OCI-M2 (cell line): ENCODE measurements around the gene TBC1D21.

ENCODE experiments used
- DNase-seq: peaks from one replicate; lab custom pipeline; 2025; ENCODE audit not compliant: unreplicated experiment; lab: John Stamatoyannopoulos, UW

TBC1D21 gene

GRCh38 chr15:73908030-73908821, 34.9 kb downstream of the TBC1D21 start:
- peak; percentile 2 for DNase-seq

DNA sequence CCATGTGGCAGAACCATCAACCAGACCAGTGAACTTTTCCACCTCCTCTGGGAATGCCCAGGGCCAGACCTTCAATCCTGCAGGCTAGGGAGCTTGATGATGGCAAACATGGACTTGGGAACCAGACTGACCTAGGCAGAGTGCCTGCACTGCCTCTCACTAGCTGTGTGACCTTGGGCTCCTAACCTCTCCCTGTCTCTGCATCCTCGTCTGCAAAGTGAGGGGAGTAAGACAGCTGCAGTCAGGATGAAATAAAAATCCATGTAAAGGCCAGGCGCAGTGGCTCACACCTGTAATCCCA, 35.4 kb downstream of the TBC1D21 start:
- DNase-seq, result no peak

- DNase-seq, result no peak
These were observed 36.3 kb downstream of the TBC1D21 start for GRCh38 chr15:73909651-73910050.

DNA sequence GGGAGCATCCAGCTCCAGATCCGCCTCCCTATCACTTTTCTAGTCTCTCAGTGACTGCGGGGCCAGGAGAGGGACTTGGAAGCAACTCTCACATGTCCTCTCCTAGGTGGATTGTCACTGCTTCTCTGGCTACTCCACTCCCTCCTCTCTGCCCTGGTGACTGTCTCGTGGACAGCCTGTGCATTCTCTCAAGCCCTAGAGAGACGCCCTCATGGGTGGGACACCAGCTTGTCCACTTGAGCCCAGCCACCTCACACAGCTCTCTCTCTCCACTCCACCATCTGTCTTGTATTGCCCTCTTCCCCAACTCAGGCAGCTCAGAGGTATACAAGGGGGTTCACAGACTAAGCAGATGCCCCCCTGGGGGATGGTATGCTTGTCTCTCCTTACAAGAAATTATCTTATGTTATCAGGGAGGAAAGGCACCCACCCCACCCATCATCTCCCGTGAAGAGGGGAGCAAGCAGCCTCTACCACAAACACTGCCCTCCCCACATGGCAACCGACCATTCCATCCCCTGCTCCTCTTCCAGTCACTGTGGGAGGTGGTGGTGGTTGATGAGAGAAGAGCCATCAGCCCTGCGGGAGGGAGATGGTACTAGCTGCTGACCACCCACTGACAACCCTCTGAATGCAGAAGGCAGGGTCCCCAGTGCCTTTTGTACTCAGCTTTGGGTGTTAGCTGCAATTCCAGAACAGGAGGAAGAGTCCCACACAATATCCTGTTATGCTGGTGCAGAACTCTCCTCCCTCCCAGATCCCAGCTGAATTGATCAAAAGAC, 37.3 kb downstream of the TBC1D21 start:
- no peak for DNase-seq

GRCh38 chr15:73912030-73912596, 38.7 kb downstream of the TBC1D21 start:
- no peak for DNase-seq

- no peak for DNase-seq
These were observed 40.8 kb downstream of the TBC1D21 start for GRCh38 chr15:73914145-73914544.

GRCh38 chr15:73915082-73915481, 41.7 kb downstream of the TBC1D21 start:
- DNase-seq, result no peak

- no peak for DNase-seq
These were observed 45.4 kb downstream of the TBC1D21 start for GRCh38 chr15:73918784-73919183.

DNA sequence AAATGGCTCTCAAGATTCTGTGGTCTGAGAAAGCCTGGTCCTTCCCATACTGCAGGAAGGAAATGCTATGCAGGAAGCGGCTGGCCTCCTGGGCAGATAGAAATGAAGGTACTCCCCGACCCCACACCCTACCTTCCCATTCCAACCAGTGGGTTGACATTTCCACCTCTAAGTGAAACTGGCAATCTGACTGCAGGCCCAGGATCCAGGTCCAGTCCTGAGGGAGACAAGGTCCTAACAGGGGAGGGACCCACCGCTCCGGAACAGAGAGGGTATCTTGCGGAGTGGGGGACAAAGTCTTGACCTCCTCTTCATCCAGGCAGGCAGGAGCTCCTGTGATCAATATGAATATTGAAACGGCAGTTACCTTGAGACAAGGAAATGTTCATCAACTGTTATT, 46.3 kb downstream of the TBC1D21 start:
- no peak for DNase-seq

- no peak for DNase-seq
These were observed 48.0 kb downstream of the TBC1D21 start for GRCh38 chr15:73921254-73921925.

DNA sequence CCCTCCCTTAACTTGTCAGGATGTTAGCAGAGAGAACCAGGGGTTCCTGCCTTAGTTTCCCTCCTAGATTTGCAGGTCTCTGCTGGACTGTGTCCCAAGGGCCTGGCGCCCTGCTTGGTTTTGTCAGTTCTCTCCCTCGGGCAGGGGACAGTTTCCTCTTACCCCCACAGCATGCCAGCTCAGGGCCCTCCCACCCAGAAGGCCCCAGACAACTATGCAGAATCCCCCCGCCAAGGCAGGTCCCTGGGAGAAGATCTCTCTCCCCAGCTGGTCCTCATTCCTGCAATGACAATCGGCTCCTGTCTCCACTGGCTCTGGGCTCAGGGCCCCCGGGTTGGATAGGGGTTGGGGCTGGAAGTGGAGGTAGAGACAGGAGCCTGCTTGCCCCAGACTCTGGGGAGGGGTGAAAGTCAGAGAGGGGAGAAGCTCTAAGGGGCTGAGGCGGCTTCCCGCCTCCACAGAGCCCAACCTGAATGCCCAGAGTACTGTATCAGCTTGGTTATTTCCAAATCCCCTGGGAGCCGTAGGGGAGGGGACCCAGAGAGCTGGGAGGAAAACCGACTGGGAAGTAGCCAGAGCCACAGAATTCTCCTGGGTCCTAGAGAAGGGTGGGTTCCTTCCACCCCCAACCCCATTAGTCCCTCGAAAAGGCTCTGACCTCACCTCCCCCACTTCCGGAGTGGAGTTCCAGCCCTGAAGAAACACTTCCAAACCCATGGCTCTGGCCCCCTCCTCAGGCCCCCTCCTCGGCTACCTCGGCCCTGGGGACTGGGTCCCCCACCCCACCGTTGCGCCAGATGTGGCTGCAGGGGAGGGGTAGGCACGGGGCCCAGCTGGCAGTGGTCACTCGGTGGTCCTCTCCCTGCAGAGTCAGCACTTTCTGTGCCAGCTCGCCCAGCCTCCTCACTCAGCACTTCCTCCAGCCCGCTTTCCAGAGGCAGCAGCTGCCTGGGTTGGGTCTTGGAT, 49.1 kb downstream of the TBC1D21 start:
- DNase-seq, result no peak

- DNase-seq, result no peak
These were observed 49.8 kb downstream of the TBC1D21 start for GRCh38 chr15:73923156-73923487.

GRCh38 chr15:73923488-73924164, 50.3 kb downstream of the TBC1D21 start:
- no peak for DNase-seq

DNA sequence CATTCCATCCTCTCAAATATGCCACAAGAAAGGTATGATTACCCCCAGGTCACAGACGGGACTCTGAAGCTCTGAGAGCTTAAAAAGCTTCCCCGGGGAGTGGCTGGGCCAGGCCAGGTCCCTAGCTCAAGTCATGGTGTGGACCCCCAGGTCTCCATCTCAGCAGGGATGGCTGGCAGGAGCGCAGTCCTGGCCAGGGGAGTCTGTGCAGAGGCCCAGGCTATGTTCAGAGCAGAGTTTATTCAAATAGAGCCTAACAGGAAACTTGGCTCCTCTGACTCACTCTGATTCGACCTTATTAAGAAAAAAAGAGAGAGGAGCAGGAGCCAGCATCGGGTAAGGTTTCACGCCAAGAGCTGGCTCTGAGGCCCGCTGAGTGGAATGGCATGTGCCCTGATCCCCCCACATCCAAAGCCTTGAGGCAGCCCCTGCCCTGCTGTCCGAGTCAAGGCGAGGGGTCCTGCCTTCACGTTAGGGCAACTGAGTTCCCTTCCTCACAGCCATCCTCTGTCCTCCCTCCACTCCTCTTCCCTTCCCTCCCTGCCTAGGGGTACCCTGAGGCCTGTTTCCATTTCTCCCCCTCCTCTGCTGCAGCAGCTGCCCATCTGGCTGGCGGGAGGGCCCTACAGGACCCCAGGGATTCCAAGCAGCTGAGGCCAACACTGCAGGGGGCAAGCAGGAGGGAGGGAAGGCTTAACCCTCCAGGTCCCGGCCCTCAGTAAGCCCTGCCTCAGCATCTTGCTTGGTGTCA, 51.0 kb downstream of the TBC1D21 start:
- DNase-seq, result no peak

- DNase-seq, result no peak
These were observed 52.5 kb downstream of the TBC1D21 start for GRCh38 chr15:73925848-73926218.

DNA sequence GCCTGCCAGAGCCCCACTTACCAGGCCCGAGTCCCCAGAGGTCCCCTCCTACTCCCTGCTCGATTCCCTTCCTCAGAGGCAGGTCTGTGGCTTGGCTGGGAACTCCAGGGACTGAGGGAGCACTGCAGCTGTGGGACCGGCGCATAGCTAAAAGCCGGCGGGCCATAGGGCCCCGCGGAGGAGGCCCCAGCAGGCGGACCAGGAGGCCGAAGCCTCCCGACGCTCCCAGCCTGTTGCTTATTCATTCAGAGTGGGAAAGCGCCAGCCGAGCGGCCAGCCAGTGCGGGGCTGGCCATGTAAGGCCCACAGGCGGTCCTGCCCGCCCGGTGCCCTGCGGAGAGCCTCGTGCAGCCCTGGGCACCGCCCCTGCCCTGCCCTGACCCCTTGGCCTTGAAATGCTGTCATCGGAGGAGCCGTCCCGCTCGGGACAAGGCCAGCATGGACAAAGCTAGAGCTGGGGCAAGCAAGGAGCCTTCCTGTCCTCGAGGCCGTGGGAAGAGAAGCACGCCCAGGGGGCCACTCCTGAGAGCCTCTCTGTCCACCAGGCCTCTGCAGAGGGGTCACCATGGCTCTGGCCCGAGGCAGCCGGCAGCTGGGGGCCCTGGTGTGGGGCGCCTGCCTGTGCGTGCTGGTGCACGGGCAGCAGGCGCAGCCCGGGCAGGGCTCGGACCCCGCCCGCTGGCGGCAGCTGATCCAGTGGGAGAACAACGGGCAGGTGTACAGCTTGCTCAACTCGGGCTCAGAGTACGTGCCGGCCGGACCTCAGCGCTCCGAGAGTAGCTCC, 53.0 kb downstream of the TBC1D21 start, which contains the start of gene LOXL1:
TSS of gene LOXL1 (plus strand) at position 244 of the 784 bp plus-strand sequence. CDS start at position 566, 322 bp downstream.
- DNase-seq, result no peak

- no peak for DNase-seq
These were observed 53.7 kb downstream of the TBC1D21 start for GRCh38 chr15:73927003-73927475.

DNA sequence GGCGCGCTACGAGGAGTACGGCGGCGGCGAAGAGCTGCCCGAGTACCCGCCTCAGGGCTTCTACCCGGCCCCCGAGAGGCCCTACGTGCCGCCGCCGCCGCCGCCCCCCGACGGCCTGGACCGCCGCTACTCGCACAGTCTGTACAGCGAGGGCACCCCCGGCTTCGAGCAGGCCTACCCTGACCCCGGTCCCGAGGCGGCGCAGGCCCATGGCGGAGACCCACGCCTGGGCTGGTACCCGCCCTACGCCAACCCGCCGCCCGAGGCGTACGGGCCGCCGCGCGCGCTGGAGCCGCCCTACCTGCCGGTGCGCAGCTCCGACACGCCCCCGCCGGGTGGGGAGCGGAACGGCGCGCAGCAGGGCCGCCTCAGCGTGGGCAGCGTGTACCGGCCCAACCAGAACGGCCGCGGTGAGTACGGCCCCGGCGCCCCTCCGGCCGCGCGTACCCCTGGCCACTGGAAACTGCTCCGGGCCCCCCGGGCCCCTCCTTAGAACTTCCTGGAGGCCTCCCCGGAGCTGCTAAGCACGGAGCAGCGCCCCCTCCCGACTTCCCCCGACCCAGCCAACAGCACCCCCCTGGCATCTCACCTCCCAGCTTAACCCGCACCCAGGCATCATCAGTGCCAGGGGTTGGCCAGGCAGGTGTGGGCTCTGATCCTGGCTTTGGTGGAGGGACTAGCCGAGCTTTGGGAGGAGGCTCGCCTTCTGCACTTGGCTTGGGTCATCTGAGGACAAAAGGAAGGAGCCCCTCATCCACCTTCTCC, 54.3 kb downstream of the TBC1D21 start:
- DNase-seq, result no peak
